ENCODE data around the gene TMEM91. TPM values are rescaled to one million over a fixed set of nuclear protein-coding genes. Genes with fewer than 3 reads are reported as not detected.

The TMEM91 gene
- polyA plus RNA-seq, 1 donor from 2014 or later: 24.4 TPM

DNA sequence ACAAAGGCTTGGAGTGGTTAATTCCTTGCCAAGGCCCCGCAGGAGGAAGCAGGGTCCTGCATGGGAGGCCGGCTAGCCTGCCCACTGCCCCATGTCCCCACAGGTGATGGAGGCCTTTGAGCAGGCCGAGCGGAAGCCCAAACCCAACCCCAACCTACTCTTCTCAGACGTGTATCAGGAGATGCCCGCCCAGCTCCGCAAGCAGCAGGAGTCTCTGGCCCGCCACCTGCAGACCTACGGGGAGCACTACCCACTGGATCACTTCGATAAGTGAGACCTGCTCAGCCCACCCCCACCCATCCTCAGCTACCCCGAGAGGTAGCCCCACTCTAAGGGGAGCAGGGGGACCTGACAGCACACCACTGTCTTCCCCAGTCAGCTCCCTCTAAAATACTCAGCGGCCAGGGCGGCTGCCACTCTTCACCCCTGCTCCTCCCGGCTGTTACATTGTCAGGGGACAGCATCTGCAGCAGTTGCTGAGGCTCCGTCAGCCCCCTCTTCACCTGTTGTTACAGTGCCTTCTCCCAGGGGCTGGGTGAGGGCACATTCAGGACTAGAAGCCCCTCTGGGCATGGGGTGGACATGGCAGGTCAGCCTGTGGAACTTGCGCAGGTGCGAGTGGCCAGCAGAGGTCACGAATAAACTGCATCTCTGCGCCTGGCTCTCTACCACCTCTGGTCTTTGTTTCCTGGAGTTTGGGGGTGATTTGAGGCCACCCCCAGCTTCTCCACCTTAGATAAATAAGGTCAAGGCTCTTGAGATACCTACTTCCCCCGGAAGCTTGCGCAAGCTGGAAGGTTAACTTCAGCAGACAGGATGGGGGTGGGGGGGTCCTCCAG is 48.2 kb downstream of the TMEM91 start:
- Histone ChIP-seq H2AFZ (ENCODE audit: low read depth, low read length) (no peak overlapping the region), H3K79me2 (replicated peaks; ENCODE audit: insufficient read depth, low read length) (no peaks in the 10 kb centered on the region), H3K36me3 (ENCODE audit: insufficient read depth, low read length) (peaks cover 3% of the 10 kb centered on the region), H3K27me3 (ENCODE audit: insufficient read depth, low read depth, low read length) (no peaks in the 10 kb centered on the region), H3K9me2 (ENCODE audit: insufficient read depth, low read length) (no peaks in the 10 kb centered on the region), H3K9ac (ENCODE audit: low read length) (no peak overlapping the region), H3F3A (ENCODE audit: insufficient read depth, low read length, poor library complexity, severe bottlenecking) (no peaks in the 10 kb centered on the region), H3K27ac (ENCODE audit: low read length) (no peak overlapping the region), H3K4me2 (ENCODE audit: low read length) (no peak overlapping the region), H3K4me3 (ENCODE audit: low read length) (no peak overlapping the region), H4K20me1 (ENCODE audit: insufficient read depth) (no peaks in the 10 kb centered on the region), H3K9me3 (ENCODE audit: low read length) (no peaks in the 10 kb centered on the region)
- TF ChIP-seq EP300 (conservative IDR thresholded peaks at IDR 0.05; ENCODE audit: poor library complexity, severe bottlenecking) (no peak), RAD21 (conservative IDR thresholded peaks at IDR 0.05) (no peak), MXI1 (conservative IDR thresholded peaks at IDR 0.05; ENCODE audit: poor library complexity, severe bottlenecking) (no peak), EZH2 (IDR thresholded peaks at IDR 0.05; ENCODE audit: borderline replicate concordance, insufficient read depth, low read length, poor library complexity, severe bottlenecking) (no peak), SMC3 (conservative IDR thresholded peaks at IDR 0.05; ENCODE audit: poor library complexity) (no peak), TAF1 (IDR thresholded peaks at IDR 0.05; ENCODE audit: low read depth) (no peak), POLR2AphosphoS5 (IDR thresholded peaks at IDR 0.05) (no peak)
- TF ChIP-seq, protein P1, sequence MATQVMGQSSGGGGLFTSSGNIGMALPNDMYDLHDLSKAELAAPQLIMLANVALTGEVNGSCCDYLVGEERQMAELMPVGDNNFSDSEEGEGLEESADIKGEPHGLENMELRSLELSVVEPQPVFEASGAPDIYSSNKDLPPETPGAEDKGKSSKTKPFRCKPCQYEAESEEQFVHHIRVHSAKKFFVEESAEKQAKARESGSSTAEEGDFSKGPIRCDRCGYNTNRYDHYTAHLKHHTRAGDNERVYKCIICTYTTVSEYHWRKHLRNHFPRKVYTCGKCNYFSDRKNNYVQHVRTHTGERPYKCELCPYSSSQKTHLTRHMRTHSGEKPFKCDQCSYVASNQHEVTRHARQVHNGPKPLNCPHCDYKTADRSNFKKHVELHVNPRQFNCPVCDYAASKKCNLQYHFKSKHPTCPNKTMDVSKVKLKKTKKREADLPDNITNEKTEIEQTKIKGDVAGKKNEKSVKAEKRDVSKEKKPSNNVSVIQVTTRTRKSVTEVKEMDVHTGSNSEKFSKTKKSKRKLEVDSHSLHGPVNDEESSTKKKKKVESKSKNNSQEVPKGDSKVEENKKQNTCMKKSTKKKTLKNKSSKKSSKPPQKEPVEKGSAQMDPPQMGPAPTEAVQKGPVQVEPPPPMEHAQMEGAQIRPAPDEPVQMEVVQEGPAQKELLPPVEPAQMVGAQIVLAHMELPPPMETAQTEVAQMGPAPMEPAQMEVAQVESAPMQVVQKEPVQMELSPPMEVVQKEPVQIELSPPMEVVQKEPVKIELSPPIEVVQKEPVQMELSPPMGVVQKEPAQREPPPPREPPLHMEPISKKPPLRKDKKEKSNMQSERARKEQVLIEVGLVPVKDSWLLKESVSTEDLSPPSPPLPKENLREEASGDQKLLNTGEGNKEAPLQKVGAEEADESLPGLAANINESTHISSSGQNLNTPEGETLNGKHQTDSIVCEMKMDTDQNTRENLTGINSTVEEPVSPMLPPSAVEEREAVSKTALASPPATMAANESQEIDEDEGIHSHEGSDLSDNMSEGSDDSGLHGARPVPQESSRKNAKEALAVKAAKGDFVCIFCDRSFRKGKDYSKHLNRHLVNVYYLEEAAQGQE (IDR thresholded peaks at IDR 0.05; ENCODE audit: borderline replicate concordance): no peak
- TF ChIP-seq, protein P2, sequence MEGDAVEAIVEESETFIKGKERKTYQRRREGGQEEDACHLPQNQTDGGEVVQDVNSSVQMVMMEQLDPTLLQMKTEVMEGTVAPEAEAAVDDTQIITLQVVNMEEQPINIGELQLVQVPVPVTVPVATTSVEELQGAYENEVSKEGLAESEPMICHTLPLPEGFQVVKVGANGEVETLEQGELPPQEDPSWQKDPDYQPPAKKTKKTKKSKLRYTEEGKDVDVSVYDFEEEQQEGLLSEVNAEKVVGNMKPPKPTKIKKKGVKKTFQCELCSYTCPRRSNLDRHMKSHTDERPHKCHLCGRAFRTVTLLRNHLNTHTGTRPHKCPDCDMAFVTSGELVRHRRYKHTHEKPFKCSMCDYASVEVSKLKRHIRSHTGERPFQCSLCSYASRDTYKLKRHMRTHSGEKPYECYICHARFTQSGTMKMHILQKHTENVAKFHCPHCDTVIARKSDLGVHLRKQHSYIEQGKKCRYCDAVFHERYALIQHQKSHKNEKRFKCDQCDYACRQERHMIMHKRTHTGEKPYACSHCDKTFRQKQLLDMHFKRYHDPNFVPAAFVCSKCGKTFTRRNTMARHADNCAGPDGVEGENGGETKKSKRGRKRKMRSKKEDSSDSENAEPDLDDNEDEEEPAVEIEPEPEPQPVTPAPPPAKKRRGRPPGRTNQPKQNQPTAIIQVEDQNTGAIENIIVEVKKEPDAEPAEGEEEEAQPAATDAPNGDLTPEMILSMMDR (IDR thresholded peaks at IDR 0.05; ENCODE audit: poor library complexity, severe bottlenecking): no peak

DNA sequence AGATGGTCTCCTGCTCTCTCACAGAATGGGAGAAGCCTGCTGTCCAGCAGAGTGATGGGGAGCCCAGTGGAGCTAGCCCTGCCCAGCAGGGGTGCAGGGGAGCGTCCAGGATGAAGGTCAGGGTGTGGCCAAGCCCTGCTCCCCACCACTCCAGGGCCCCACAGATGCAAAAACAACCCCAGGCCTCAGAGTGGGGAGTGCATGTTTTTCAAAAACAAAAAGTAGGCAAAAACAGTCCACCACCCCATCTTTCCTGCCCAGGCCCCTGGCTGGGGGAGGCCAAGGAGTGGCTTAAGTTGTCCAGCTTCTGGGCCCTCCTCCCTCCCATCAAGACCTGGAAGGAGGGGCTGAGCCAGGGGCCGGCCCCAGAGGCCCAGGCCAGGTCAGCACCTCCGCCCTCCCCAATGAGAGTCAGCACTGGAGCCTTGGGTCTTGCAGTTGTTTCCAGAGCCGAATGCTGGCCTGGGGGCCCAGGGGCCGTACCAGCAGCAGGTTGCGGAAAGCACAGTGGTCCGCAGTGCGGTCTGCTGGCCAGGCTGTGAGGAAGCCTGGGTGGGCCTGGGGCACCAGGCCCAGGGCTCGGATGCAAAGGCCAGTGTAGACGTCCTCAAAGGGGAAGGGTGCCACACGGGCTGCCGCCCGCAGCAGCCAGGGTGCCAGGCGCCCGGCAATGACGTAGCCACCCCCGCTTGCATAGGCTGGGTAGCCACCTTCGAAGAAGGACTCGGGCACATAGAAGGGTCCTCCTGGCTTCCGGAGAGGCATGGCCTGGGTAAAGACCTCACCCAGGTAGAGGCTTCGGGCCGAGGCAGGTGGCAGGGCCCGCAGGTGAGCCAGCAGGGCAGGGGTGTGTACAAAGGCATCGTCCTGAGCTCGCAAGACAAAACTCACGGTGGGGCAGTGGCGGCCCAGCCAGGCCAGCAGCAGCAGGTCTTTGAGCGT is 49.1 kb downstream of the TMEM91 start:
- no peaks in the 10 kb centered on the region for H3K36me3 ChIP-seq (ENCODE audit: insufficient read depth, low read length)

More for the DNA sequence above, 49.1 kb downstream of the TMEM91 start:
- Histone ChIP-seq H2AFZ (ENCODE audit: low read depth, low read length) (no peak overlapping the region), H3K4me3 (ENCODE audit: low read length) (no peak overlapping the region), H3K4me2 (ENCODE audit: low read length) (no peak overlapping the region), H3F3A (ENCODE audit: insufficient read depth, low read length, poor library complexity, severe bottlenecking) (no peaks in the 10 kb centered on the region), H3K9me2 (ENCODE audit: insufficient read depth, low read length) (no peaks in the 10 kb centered on the region), H3K9me3 (ENCODE audit: low read length) (no peaks in the 10 kb centered on the region), H3K79me2 (replicated peaks; ENCODE audit: insufficient read depth, low read length) (no peaks in the 10 kb centered on the region), H3K27me3 (ENCODE audit: insufficient read depth, low read depth, low read length) (no peaks in the 10 kb centered on the region), H4K20me1 (ENCODE audit: insufficient read depth) (no peaks in the 10 kb centered on the region), H3K27ac (ENCODE audit: low read length) (no peak overlapping the region), H3K9ac (ENCODE audit: low read length) (no peak overlapping the region)
- TF ChIP-seq SMC3 (conservative IDR thresholded peaks at IDR 0.05; ENCODE audit: poor library complexity) (no peak), RAD21 (conservative IDR thresholded peaks at IDR 0.05) (no peak)
- TF ChIP-seq, protein P1 (IDR thresholded peaks at IDR 0.05; ENCODE audit: borderline replicate concordance): no peak

All from neural cell (in vitro differentiated cells).